ENCODE data around the gene BICRAL. TPM values are rescaled to one million over a fixed set of nuclear protein-coding genes. Genes with fewer than 3 reads are reported as not detected.
A peak's percentile ranks its signal among the peaks of the same experiment; 100 is the strongest.

BICRAL gene
- total RNA-seq, 3 donors from 2014 or later (not counting 1 experiment from before 2014, with no cell fraction given) = 31.1 to 43.4 (median 37.1) TPM

DNA sequence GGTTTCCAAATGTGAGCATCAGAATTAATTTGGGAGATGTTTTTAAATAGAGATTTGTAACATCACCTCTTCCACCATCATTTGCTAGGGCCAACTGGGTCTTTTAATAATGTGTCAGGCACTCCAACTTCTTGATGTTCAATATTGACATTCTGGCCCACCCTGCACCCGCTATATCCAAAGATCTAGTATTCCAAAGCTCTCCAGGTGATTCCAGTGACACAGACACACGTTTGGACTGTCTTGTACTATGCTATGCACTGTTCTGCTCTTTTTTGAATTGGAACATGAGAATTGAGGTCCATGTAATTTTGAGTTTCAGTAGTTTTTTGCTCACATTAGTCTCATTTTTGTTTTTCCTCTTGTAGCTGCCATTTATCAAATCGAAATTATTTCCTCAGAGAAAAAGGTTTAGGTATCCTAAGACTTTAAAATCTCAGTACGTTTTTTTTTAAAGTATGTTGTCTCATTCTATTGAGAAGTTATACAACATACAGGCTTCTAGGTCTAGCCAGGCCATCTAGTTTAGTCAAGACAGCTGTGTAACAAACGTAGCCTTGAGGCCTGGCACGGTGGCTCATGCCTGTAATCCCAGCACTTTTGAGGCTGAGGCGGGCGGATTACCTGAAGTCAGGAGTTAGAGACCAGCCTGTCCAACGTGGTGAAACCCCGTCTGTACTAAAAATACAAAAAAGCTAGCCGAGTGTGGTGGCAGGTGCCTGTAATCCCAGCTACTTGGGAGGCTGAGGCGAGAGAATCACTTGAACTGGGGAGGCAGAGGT is 3.1 kb downstream of the BICRAL start:
- DNase-seq = peak in 1 of 2 donors; percentile 27
- 71% methylated on average over 8 of the region's 12 CpGs for WGBS (ENCODE audit: insufficient coverage)
- Histone ChIP-seq H3K9me3 (ENCODE audit: control insufficient read depth, insufficient read depth, low read length) (no peaks in the 10 kb centered on the region), H3K27ac (ENCODE audit: low read length) (peak overlapping the region; percentile 100), H3K4me3 (ENCODE audit: low read length) (peak overlapping the region; percentile 89), H3K36me3 (ENCODE audit: control insufficient read depth, insufficient read depth, low read length) (peaks cover 2% of the 10 kb centered on the region), H3K4me1 (ENCODE audit: control insufficient read depth, insufficient read depth, low read length) (peaks cover 33% of the 10 kb centered on the region), H3K27me3 (ENCODE audit: control insufficient read depth, insufficient read depth, low read length) (no peaks in the 10 kb centered on the region)
- H3K36me3 Mint-ChIP-seq = no peaks in the 10 kb centered on the region
- no peaks in the 10 kb centered on the region for H3K27me3 Mint-ChIP-seq (ENCODE audit: low read depth in 2 of 2)
- intact Hi-C loops (cut with micrococcal nuclease) = loop anchor here (1.0 to 5.0 kb wide), 4 partner anchors 10 to 107 kb away; partner anchors contain the start of gene RPL7L1
- H3K4me1 Mint-ChIP-seq = peaks cover 20 to 29% of the 10 kb centered on the region in 2 donors
- H3K4me3 Mint-ChIP-seq = peak overlapping the region; percentile 97
- TF ChIP-seq, protein P1, sequence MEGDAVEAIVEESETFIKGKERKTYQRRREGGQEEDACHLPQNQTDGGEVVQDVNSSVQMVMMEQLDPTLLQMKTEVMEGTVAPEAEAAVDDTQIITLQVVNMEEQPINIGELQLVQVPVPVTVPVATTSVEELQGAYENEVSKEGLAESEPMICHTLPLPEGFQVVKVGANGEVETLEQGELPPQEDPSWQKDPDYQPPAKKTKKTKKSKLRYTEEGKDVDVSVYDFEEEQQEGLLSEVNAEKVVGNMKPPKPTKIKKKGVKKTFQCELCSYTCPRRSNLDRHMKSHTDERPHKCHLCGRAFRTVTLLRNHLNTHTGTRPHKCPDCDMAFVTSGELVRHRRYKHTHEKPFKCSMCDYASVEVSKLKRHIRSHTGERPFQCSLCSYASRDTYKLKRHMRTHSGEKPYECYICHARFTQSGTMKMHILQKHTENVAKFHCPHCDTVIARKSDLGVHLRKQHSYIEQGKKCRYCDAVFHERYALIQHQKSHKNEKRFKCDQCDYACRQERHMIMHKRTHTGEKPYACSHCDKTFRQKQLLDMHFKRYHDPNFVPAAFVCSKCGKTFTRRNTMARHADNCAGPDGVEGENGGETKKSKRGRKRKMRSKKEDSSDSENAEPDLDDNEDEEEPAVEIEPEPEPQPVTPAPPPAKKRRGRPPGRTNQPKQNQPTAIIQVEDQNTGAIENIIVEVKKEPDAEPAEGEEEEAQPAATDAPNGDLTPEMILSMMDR (IDR thresholded peaks at IDR 0.05) = no peak
- no peak for ATAC-seq
- H3K27ac Mint-ChIP-seq = no peak overlapping the region
- no peaks in the 10 kb centered on the region for H3K9me3 Mint-ChIP-seq

DNA sequence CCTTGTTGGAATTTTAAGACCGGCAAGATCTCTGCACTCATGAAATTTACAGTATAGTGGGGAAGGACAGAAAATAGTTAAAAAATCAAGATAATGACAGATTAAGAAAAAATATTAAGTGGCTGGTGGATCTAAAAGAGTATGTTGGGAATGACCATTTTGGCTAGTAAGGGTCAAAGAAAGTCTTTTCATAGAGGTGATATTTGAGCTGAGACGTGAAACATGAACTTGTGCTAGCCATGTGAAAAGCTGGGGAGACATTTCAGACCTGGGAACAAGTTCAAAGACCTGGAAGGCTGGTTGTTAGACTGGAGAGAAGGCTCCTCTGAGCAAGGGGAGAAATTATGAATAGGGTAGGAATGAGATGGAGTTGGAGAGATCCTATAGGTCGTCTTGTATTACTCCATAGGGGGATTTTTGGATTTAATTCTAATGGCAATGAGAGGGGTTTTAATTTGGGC is 4.7 kb downstream of the BICRAL start:
- Mint-ChIP-seq H3K9me3 (no peaks in the 10 kb centered on the region), H3K27me3 (ENCODE audit: low read depth in 2 of 2) (no peaks in the 10 kb centered on the region), H3K36me3 (no peaks in the 10 kb centered on the region), H3K27ac (no peak overlapping the region), H3K4me3 (no peak overlapping the region), H3K4me1 (peaks cover 29 to 36% of the 10 kb centered on the region in 2 donors)
- intact Hi-C loops (cut with micrococcal nuclease) = no loop called here
- Histone ChIP-seq H3K9me3 (ENCODE audit: control insufficient read depth, insufficient read depth, low read length) (no peaks in the 10 kb centered on the region), H3K27ac (ENCODE audit: low read length) (no peak overlapping the region), H3K27me3 (ENCODE audit: control insufficient read depth, insufficient read depth, low read length) (no peaks in the 10 kb centered on the region), H3K4me1 (ENCODE audit: control insufficient read depth, insufficient read depth, low read length) (peaks cover 40% of the 10 kb centered on the region), H3K4me3 (ENCODE audit: low read length) (no peak overlapping the region), H3K36me3 (ENCODE audit: control insufficient read depth, insufficient read depth, low read length) (peaks cover 2% of the 10 kb centered on the region)
- TF ChIP-seq, protein P1 (IDR thresholded peaks at IDR 0.05) = no peak
- DNase-seq = no peak
- 95% methylated on average over 3 of the region's 3 CpGs for WGBS (ENCODE audit: insufficient coverage)
- no peak for ATAC-seq

DNA sequence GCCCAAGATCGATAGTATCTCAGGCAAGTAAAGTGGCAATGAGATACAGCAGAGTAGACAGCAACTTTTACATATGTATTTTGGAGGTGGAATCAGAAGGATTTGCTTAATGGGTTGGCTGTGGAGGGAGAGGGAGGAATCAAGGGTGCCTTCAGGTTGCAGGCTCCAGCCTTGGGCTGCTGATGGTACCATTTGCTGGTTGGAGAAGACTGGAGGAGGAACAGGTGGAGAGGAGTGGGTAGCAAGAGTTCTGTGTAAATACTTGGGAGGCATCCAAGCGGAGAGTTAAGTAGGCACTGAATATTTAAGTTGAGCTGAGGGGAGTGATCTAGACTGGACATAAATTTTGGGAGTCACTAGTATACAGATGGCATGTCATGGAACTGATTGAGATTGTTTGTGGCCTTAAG is 5.2 kb downstream of the BICRAL start:
- DNase-seq (peak in 1 of 2 donors; percentile 16), ATAC-seq (no peak)
- Histone ChIP-seq H3K9me3 (ENCODE audit: control insufficient read depth, insufficient read depth, low read length) (no peaks in the 10 kb centered on the region), H3K4me3 (ENCODE audit: low read length) (no peak overlapping the region), H3K27me3 (ENCODE audit: control insufficient read depth, insufficient read depth, low read length) (no peaks in the 10 kb centered on the region), H3K36me3 (ENCODE audit: control insufficient read depth, insufficient read depth, low read length) (peaks cover 2% of the 10 kb centered on the region), H3K27ac (ENCODE audit: low read length) (peak overlapping the region; percentile 24), H3K4me1 (ENCODE audit: control insufficient read depth, insufficient read depth, low read length) (peaks cover 40% of the 10 kb centered on the region)
- Mint-ChIP-seq H3K4me1 (peaks cover 33 to 41% of the 10 kb centered on the region in 2 donors), H3K27ac (no peak overlapping the region), H3K4me3 (no peak overlapping the region), H3K27me3 (ENCODE audit: low read depth in 2 of 2) (no peaks in the 10 kb centered on the region), H3K9me3 (no peaks in the 10 kb centered on the region), H3K36me3 (no peaks in the 10 kb centered on the region)
- 69% methylated on average over 2 of the region's 2 CpGs for WGBS (ENCODE audit: insufficient coverage)
- TF ChIP-seq, protein P1 (IDR thresholded peaks at IDR 0.05) = no peak
- intact Hi-C loops (cut with micrococcal nuclease) = no loop called here

Data from natural killer cell (primary cell).